ENCODE measurements around the gene TOP2B.

Gene TOP2B

GRCh38 chr3:25655659-25656058, 9.0 kb downstream of the TOP2B start:
- Histone ChIP-seq H2AFZ (ENCODE audit: low read length, unreplicated experiment) (no peak overlapping the region), H3K36me3 (ENCODE audit: insufficient read depth, low read length) (no peaks in the 10 kb centered on the region), H3K27me3 (ENCODE audit: insufficient read depth, low read length) (no peaks in the 10 kb centered on the region), H3K4me3 (ENCODE audit: low read depth, low read length) (no peak overlapping the region), H3K27ac (ENCODE audit: low read depth, low read length) (no peak overlapping the region), H3K79me2 (ENCODE audit: control insufficient read depth, insufficient read depth, low read length, unreplicated experiment) (peaks cover 87% of the 10 kb centered on the region), H3K4me1 (ENCODE audit: control insufficient read depth, insufficient read depth, low read length, unreplicated experiment) (peaks cover 14% of the 10 kb centered on the region)

GRCh38 chr3:25654576-25654975, 10.1 kb downstream of the TOP2B start:
- H3K4me1 ChIP-seq (ENCODE audit: control insufficient read depth, insufficient read depth, low read length, unreplicated experiment), result peaks cover 14% of the 10 kb centered on the region
- H3K27ac ChIP-seq (ENCODE audit: low read depth, low read length), result no peak overlapping the region
- H3K79me2 ChIP-seq (ENCODE audit: control insufficient read depth, insufficient read depth, low read length, unreplicated experiment), result peaks cover 85% of the 10 kb centered on the region
- H3K36me3 ChIP-seq (ENCODE audit: insufficient read depth, low read length), result no peaks in the 10 kb centered on the region
- H2AFZ ChIP-seq (ENCODE audit: low read length, unreplicated experiment), result no peak overlapping the region
- no peaks in the 10 kb centered on the region for H3K27me3 ChIP-seq (ENCODE audit: insufficient read depth, low read length)
- no peak overlapping the region for H3K4me3 ChIP-seq (ENCODE audit: low read depth, low read length)

DNA sequence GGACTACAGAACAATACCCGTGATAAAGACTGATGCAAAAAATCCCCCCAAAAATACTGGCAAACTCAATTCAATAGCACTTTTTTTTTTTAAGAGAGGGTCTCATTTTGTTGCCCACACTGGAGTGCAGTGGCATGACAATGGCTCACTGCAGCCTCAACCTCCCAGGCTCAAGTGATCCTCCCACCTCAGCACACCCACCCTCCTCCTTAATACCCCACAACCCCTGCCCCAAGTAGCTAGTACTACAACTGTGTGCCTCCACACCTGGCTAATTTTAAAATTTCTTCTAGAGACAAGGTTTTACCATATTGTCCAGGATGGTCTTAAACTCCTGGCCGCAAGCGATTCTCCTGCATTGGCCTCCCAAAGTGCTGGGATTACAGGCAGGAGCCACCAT, 11.4 kb downstream of the TOP2B start:
- no peak overlapping the region for H3K27ac ChIP-seq (ENCODE audit: low read depth, low read length)
- H3K4me1 ChIP-seq (ENCODE audit: control insufficient read depth, insufficient read depth, low read length, unreplicated experiment), result peaks cover 10% of the 10 kb centered on the region
- H3K27me3 ChIP-seq (ENCODE audit: insufficient read depth, low read length), result no peaks in the 10 kb centered on the region
- no peak overlapping the region for H2AFZ ChIP-seq (ENCODE audit: low read length, unreplicated experiment)
- H3K79me2 ChIP-seq (ENCODE audit: control insufficient read depth, insufficient read depth, low read length, unreplicated experiment), result peaks cover 87% of the 10 kb centered on the region
- no peak overlapping the region for H3K4me3 ChIP-seq (ENCODE audit: low read depth, low read length)
- H3K36me3 ChIP-seq (ENCODE audit: insufficient read depth, low read length), result no peaks in the 10 kb centered on the region

DNA sequence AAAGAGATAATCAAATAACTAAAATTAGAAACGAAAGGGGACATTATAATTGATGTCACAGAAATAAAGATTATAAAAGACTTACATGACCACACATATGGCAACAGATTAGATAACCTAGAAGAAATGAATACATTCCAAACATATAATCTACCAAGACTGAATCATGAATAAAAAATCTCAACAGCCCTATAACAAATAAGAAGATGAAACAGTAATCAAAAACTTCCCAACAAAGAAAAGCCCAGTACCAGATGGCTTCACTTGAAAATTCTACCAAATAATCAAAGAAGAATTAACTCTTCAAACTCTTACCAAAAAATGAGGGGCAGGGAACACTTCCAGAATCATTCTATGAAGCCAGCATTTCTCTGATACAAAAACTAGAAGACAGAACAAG, 11.8 kb downstream of the TOP2B start:
- Histone ChIP-seq H3K36me3 (ENCODE audit: insufficient read depth, low read length) (no peaks in the 10 kb centered on the region), H3K79me2 (ENCODE audit: control insufficient read depth, insufficient read depth, low read length, unreplicated experiment) (peaks cover 91% of the 10 kb centered on the region), H3K27ac (ENCODE audit: low read depth, low read length) (no peak overlapping the region), H3K4me3 (ENCODE audit: low read depth, low read length) (no peak overlapping the region), H3K4me1 (ENCODE audit: control insufficient read depth, insufficient read depth, low read length, unreplicated experiment) (peaks cover 10% of the 10 kb centered on the region), H2AFZ (ENCODE audit: low read length, unreplicated experiment) (no peak overlapping the region), H3K27me3 (ENCODE audit: insufficient read depth, low read length) (no peaks in the 10 kb centered on the region)

DNA sequence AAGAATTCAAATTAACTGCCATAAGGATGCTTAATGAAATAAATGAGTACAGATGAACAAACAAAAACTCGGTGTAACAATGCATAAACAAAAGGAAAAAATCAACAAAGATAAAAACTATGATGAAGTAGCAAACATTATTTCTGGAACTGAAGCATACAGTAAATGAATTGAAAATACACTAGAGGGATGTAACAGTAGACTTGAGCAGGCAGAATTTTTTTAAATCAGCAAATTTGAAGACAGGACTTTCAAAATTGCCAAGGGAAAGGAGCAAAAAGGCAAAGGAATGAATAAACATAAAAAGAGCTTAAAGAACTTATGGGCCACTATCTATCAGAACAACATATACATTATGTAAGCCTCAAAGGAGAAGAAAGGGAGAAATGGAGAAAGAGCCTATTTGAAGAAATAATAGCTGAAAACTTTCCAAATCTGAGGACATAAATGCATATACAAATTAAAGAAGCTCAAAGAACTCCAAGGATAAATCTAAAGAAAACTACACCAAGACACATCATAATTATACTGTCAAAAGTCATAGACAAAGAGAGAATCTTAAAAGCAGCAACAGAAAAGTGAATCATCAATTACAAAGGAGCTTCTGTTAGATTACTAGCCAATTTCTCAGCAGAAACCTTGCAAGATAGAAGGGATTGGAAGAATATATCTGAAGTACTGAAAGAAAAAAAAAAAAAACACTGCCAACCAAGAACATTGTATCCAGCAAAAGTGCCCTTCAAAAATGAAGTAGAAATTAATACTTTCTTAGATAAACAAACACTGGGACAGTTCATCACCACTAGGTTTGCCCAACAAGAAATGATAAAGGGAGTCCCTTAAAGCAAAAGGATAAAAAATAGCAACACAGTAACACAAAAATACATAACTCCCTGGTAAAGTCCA, 15.5 kb downstream of the TOP2B start:
- H3K4me3 ChIP-seq (ENCODE audit: low read depth, low read length), result no peak overlapping the region
- H3K36me3 ChIP-seq (ENCODE audit: insufficient read depth, low read length), result no peaks in the 10 kb centered on the region
- no peaks in the 10 kb centered on the region for H3K27me3 ChIP-seq (ENCODE audit: insufficient read depth, low read length)
- peaks cover 7% of the 10 kb centered on the region for H3K4me1 ChIP-seq (ENCODE audit: control insufficient read depth, insufficient read depth, low read length, unreplicated experiment)
- H3K27ac ChIP-seq (ENCODE audit: low read depth, low read length), result no peak overlapping the region
- H3K79me2 ChIP-seq (ENCODE audit: control insufficient read depth, insufficient read depth, low read length, unreplicated experiment), result peaks cover 80% of the 10 kb centered on the region
- H2AFZ ChIP-seq (ENCODE audit: low read length, unreplicated experiment), result no peak overlapping the region

DNA sequence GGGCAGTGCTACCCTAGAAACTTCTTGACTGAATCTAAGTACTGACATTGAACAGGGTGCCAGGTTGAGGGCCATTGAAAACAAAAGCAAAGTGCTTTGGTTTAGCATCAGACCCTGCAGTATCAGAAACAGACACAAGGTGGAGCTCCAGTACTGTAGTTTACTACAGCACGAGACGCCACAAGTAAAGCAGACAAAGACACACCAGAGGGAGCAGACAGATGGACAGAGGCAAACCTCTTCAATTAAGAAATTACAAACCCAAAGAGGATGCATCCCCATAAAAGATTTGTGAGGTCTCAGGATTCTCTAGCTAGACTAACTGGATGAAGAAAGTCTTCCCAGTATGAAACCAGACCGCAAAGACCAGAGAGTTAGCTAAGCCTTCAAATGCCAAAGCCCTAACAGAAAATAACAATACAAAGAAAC, 16.6 kb downstream of the TOP2B start:
- Histone ChIP-seq H3K36me3 (ENCODE audit: insufficient read depth, low read length) (no peaks in the 10 kb centered on the region), H3K27ac (ENCODE audit: low read depth, low read length) (no peak overlapping the region), H3K4me1 (ENCODE audit: control insufficient read depth, insufficient read depth, low read length, unreplicated experiment) (peaks cover 5% of the 10 kb centered on the region), H3K79me2 (ENCODE audit: control insufficient read depth, insufficient read depth, low read length, unreplicated experiment) (peaks cover 69% of the 10 kb centered on the region), H2AFZ (ENCODE audit: low read length, unreplicated experiment) (no peak overlapping the region), H3K27me3 (ENCODE audit: insufficient read depth, low read length) (no peaks in the 10 kb centered on the region), H3K4me3 (ENCODE audit: low read depth, low read length) (no peak overlapping the region)

GRCh38 chr3:25635038-25635437, 29.7 kb downstream of the TOP2B start:
- no peaks in the 10 kb centered on the region for H3K27me3 ChIP-seq (ENCODE audit: insufficient read depth, low read length)
- no peak overlapping the region for H3K4me3 ChIP-seq (ENCODE audit: low read depth, low read length)
- no peak overlapping the region for H2AFZ ChIP-seq (ENCODE audit: low read length, unreplicated experiment)
- H3K36me3 ChIP-seq (ENCODE audit: insufficient read depth, low read length), result peaks cover 23% of the 10 kb centered on the region
- no peaks in the 10 kb centered on the region for H3K4me1 ChIP-seq (ENCODE audit: control insufficient read depth, insufficient read depth, low read length, unreplicated experiment)
- no peaks in the 10 kb centered on the region for H3K79me2 ChIP-seq (ENCODE audit: control insufficient read depth, insufficient read depth, low read length, unreplicated experiment)
- no peak overlapping the region for H3K27ac ChIP-seq (ENCODE audit: low read depth, low read length)

- Histone ChIP-seq H2AFZ (ENCODE audit: low read length, unreplicated experiment) (no peak overlapping the region), H3K79me2 (ENCODE audit: control insufficient read depth, insufficient read depth, low read length, unreplicated experiment) (no peaks in the 10 kb centered on the region), H3K27me3 (ENCODE audit: insufficient read depth, low read length) (no peaks in the 10 kb centered on the region), H3K4me3 (ENCODE audit: low read depth, low read length) (no peak overlapping the region), H3K4me1 (ENCODE audit: control insufficient read depth, insufficient read depth, low read length, unreplicated experiment) (no peaks in the 10 kb centered on the region), H3K36me3 (ENCODE audit: insufficient read depth, low read length) (peaks cover 30% of the 10 kb centered on the region), H3K27ac (ENCODE audit: low read depth, low read length) (no peak overlapping the region)
Measured at GRCh38 chr3:25633919-25634318, 30.8 kb downstream of the TOP2B start.

- no peak overlapping the region for H3K27ac ChIP-seq (ENCODE audit: low read depth, low read length)
- H3K27me3 ChIP-seq (ENCODE audit: insufficient read depth, low read length), result no peaks in the 10 kb centered on the region
- H3K36me3 ChIP-seq (ENCODE audit: insufficient read depth, low read length), result peaks cover 33% of the 10 kb centered on the region
- H3K4me3 ChIP-seq (ENCODE audit: low read depth, low read length), result no peak overlapping the region
- H2AFZ ChIP-seq (ENCODE audit: low read length, unreplicated experiment), result no peak overlapping the region
- H3K79me2 ChIP-seq (ENCODE audit: control insufficient read depth, insufficient read depth, low read length, unreplicated experiment), result no peaks in the 10 kb centered on the region
- no peaks in the 10 kb centered on the region for H3K4me1 ChIP-seq (ENCODE audit: control insufficient read depth, insufficient read depth, low read length, unreplicated experiment)
Measured at GRCh38 chr3:25631989-25632388, 32.7 kb downstream of the TOP2B start.

DNA sequence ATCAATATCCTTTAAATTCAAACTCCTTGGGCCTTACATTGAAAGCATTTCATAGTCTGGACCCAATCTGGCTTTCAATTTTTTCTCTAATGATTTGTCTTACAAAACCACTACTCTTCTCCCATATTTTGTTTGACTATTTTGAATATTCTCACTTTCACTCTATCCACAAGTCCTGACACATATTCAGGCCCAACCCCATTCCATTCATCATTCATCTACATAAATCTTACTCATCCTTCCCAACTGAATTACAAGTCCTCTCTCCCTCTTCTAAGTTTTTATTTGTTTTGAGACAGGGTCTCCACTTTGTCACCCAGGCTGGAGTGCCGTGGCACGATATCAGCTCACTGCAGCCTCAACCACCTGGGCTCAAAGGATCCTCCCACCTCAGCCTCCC, 43.6 kb downstream of the TOP2B start:
- Histone ChIP-seq H3K27ac (ENCODE audit: low read depth, low read length) (no peak overlapping the region), H3K79me2 (ENCODE audit: control insufficient read depth, insufficient read depth, low read length, unreplicated experiment) (no peaks in the 10 kb centered on the region), H3K4me1 (ENCODE audit: control insufficient read depth, insufficient read depth, low read length, unreplicated experiment) (no peaks in the 10 kb centered on the region), H2AFZ (ENCODE audit: low read length, unreplicated experiment) (no peak overlapping the region), H3K36me3 (ENCODE audit: insufficient read depth, low read length) (peaks cover 46% of the 10 kb centered on the region), H3K27me3 (ENCODE audit: insufficient read depth, low read length) (no peaks in the 10 kb centered on the region), H3K4me3 (ENCODE audit: low read depth, low read length) (no peak overlapping the region)

DNA sequence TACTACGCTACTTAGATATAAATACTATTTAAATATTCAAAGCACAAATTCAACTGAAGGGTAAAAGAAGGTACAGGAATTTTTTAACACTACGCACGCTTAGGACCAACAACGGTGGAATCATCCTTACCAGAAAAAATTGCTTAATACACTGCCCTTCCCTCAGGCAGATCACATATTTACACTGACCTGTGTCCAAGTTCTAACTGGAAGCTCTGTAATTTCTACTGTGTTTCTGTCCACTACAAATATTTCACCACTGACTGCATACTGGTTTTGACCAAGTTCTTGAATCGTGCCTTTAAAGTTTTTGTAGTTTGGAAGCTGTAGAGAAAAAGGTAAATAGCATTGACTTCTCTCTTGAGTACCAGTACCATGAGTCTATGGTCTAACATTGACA, 44.2 kb downstream of the TOP2B start:
- no peak overlapping the region for H2AFZ ChIP-seq (ENCODE audit: low read length, unreplicated experiment)
- H3K36me3 ChIP-seq (ENCODE audit: insufficient read depth, low read length), result peaks cover 42% of the 10 kb centered on the region
- no peaks in the 10 kb centered on the region for H3K4me1 ChIP-seq (ENCODE audit: control insufficient read depth, insufficient read depth, low read length, unreplicated experiment)
- no peak overlapping the region for H3K27ac ChIP-seq (ENCODE audit: low read depth, low read length)
- no peak overlapping the region for H3K4me3 ChIP-seq (ENCODE audit: low read depth, low read length)
- no peaks in the 10 kb centered on the region for H3K27me3 ChIP-seq (ENCODE audit: insufficient read depth, low read length)
- no peaks in the 10 kb centered on the region for H3K79me2 ChIP-seq (ENCODE audit: control insufficient read depth, insufficient read depth, low read length, unreplicated experiment)
